GM23338 (cell line): ENCODE results near the gene OBSCN. TPM values are rescaled to one million over a fixed set of nuclear protein-coding genes. Genes with fewer than 3 reads are reported as not detected.

Experiments
- ATAC-seq: fragments of 200-7000 bp; cut with Tn5 transposase; 3 replicates; pipeline ENCODE4 v1.9.1; 2020
- DNase-seq: peaks from one replicate; pipeline ENCODE4 v3.0.0-alpha.2; 2015; ENCODE audit warnings: low spot score
- H2AFZ ChIP-seq: fragments of 200-600 bp; sonication (generic); 2 replicates; pipeline ENCODE4 v1.8.0; 2016; ENCODE audit warnings: antibody characterized with exemption, mild to moderate bottlenecking, moderate library complexity
- H3F3A ChIP-seq: fragments of 200-600 bp; sonication (generic); replicated peaks from 2 replicates; pipeline ENCODE4 v1.8.0; 2017; ENCODE audit warnings: antibody characterized with exemption, mixed run types, low read depth
- H3K27ac ChIP-seq: fragments of 200-600 bp; sonication (generic); 2 replicates; pipeline ENCODE4 v1.6.1; 2016; ENCODE audit warnings: low read depth
- H3K27me3 ChIP-seq: fragments of 200-600 bp; sonication (generic); 2 replicates; pipeline ENCODE4 v1.8.0; 2016; ENCODE audit warnings: mild to moderate bottlenecking, mixed run types, moderate library complexity; ENCODE audit not compliant: insufficient read depth
- H3K36me3 ChIP-seq: fragments of 200-600 bp; sonication (generic); 2 replicates; pipeline ENCODE4 v1.8.0; 2016; ENCODE audit warnings: mild to moderate bottlenecking; ENCODE audit not compliant: insufficient read depth
- H3K4me1 ChIP-seq: fragments of 200-600 bp; sonication (generic); 2 replicates; pipeline ENCODE4 v1.8.0; 2016; ENCODE audit warnings: mild to moderate bottlenecking, moderate library complexity; ENCODE audit not compliant: insufficient read depth
- H3K4me2 ChIP-seq: fragments of 200-600 bp; sonication (generic); 2 replicates; pipeline ENCODE4 v1.7.1; 2017; ENCODE audit warnings: mixed run types
- H3K4me3 ChIP-seq: fragments of 200-600 bp; sonication (generic); 2 replicates; pipeline ENCODE4 v1.6.1; 2016; ENCODE audit warnings: mixed run types
- H3K79me2 ChIP-seq: fragments of 200-600 bp; sonication (generic); replicated peaks from 2 replicates; pipeline ENCODE4 v1.8.0; 2017; ENCODE audit warnings: mild to moderate bottlenecking; ENCODE audit not compliant: insufficient read depth
- H3K9me2 ChIP-seq: fragments of 200-600 bp; sonication (generic); 2 replicates; pipeline ENCODE4 v1.8.0; 2017; ENCODE audit not compliant: insufficient read depth
- H4K20me1 ChIP-seq: fragments of 200-600 bp; sonication (generic); replicated peaks from 2 replicates; pipeline ENCODE4 v1.8.0; 2017; ENCODE audit warnings: mild to moderate bottlenecking; ENCODE audit not compliant: insufficient read depth
- H3K27ac Mint-ChIP-seq: 2 replicates; pipeline ENCODE4 v1.8.0; 2020; ENCODE audit warnings: inconsistent platforms, mild to moderate bottlenecking, moderate library complexity, mixed read lengths
- H3K27me3 Mint-ChIP-seq: 3 replicates; pipeline ENCODE4 v1.8.0; 2022; ENCODE audit warnings: low read depth, mild to moderate bottlenecking, moderate library complexity, mixed read lengths, inconsistent platforms; ENCODE audit not compliant: insufficient read depth, poor library complexity
- H3K36me3 Mint-ChIP-seq: 3 replicates; pipeline ENCODE4 v1.8.0; 2021; ENCODE audit warnings: low read depth, mild to moderate bottlenecking, inconsistent platforms, moderate library complexity, mixed read lengths
- H3K4me1 Mint-ChIP-seq: 3 replicates; pipeline ENCODE4 v1.8.0; 2020; ENCODE audit warnings: mild to moderate bottlenecking, inconsistent platforms, mixed read lengths
- H3K4me3 Mint-ChIP-seq: 3 replicates; pipeline ENCODE4 v1.8.0; 2021; ENCODE audit warnings: moderate library complexity, mild to moderate bottlenecking, inconsistent platforms, mixed read lengths
- H3K9me3 Mint-ChIP-seq: 3 replicates; pipeline ENCODE4 v1.8.0; 2020; ENCODE audit warnings: moderate library complexity, mild to moderate bottlenecking, inconsistent platforms, mixed read lengths
- JUNB ChIP-seq: IDR thresholded peaks from one replicate; pipeline ENCODE4 v1.6.1; 2016; ENCODE audit warnings: antibody characterized with exemption; ENCODE audit not compliant: unreplicated experiment
- NANOG ChIP-seq: IDR thresholded peaks from 2 replicates; pipeline ENCODE4 v1.6.1; 2016; ENCODE audit warnings: antibody characterized with exemption, borderline replicate concordance
- STAT1 ChIP-seq: IDR thresholded peaks from one replicate; pipeline ENCODE4 v1.6.1; 2016; ENCODE audit warnings: antibody characterized with exemption; ENCODE audit not compliant: unreplicated experiment
- polyA plus RNA-seq: library from polyadenylated mRNA; unstranded; fragments of >200 nt; fragmentation: Nextera tagmentation; extraction: Ambion mirVana; gene quantifications from 2 replicates; pipeline ENCODE4 v1.2.1, GENCODE V29; 2016
- total RNA-seq: library from RNA; depleted of rRNA; stranded (reverse); fragments of >200 nt; shearing (Covaris generic); gene quantifications from 2 replicates; pipeline ENCODE4 v1.2.3, GENCODE V29; 2014
- TF ChIP-seq, protein P1 (sequence below), 2 experiments: fragments of 200-600 bp in 1 of 2; sonication (generic) in 1 of 2; conservative IDR thresholded peaks; 2 replicates each; pipeline versions ENCODE4 v1.5.1 to v1.6.1; 2016 to 2017; ENCODE audit warnings: antibody characterized with exemption in 2 of 2, low read depth in 2 of 2, mild to moderate bottlenecking in 2 of 2, moderate library complexity in 1 of 2
- TF ChIP-seq, protein P2 (sequence below): IDR thresholded peaks from one replicate; pipeline ENCODE4 v1.6.1; 2018; ENCODE audit warnings: antibody characterized with exemption; ENCODE audit not compliant: unreplicated experiment

The OBSCN gene
- total and polyA plus RNA-seq, 2 experiments from 2014 or later, result 8.4 to 38.5 TPM

DNA sequence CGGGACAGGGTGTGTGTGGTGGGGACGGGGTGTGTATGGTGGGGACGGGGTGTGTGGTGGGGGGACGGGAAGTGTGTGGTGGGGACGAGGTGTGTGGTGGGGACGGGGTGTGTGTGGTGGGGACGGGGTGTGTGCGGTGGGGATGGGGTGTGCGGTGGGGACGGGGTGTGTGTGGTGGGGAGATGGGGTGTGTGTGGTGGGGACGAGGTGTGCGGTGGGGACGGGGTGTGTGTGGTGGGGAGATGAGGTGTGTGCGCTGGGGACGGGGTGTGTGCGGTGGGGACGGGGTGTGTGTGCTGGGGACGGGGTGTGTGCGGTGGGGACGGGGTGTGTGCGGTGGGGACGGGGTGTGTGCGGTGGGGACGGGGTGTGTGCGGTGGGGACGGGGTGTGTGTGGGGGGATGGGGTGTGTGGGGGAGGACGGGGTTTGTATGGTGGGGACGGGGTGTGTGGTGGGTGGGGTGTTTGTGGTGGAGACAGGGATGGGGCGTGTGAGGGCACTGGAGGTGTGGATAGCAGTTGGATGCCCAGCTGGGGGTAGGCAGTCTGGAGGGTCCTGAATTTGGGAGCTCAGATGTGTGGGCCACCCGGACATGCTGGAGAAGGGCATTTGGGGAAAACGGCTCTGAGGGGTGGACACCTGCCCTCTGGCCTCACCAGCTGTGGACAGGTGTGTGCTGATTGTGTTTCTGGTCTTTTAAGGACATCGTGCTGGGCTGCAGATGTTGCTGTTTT is 25.4 kb upstream of the OBSCN start:
- H4K20me1 ChIP-seq, result no peaks in the 10 kb centered on the region
- peaks cover 11% of the 10 kb centered on the region for H3K27me3 Mint-ChIP-seq
- no peaks in the 10 kb centered on the region for H3K79me2 ChIP-seq
- H3K4me2 ChIP-seq, result no peak overlapping the region
- no peak overlapping the region for H3K4me3 ChIP-seq
- H3K27ac ChIP-seq, result no peak overlapping the region
- no peaks in the 10 kb centered on the region for H3F3A ChIP-seq
- no peaks in the 10 kb centered on the region for H3K9me3 Mint-ChIP-seq
- no peaks in the 10 kb centered on the region for H3K27me3 ChIP-seq
- no peaks in the 10 kb centered on the region; the same call in 2 of the 3 replicates for H3K4me1 Mint-ChIP-seq
- TF ChIP-seq, protein P1, sequence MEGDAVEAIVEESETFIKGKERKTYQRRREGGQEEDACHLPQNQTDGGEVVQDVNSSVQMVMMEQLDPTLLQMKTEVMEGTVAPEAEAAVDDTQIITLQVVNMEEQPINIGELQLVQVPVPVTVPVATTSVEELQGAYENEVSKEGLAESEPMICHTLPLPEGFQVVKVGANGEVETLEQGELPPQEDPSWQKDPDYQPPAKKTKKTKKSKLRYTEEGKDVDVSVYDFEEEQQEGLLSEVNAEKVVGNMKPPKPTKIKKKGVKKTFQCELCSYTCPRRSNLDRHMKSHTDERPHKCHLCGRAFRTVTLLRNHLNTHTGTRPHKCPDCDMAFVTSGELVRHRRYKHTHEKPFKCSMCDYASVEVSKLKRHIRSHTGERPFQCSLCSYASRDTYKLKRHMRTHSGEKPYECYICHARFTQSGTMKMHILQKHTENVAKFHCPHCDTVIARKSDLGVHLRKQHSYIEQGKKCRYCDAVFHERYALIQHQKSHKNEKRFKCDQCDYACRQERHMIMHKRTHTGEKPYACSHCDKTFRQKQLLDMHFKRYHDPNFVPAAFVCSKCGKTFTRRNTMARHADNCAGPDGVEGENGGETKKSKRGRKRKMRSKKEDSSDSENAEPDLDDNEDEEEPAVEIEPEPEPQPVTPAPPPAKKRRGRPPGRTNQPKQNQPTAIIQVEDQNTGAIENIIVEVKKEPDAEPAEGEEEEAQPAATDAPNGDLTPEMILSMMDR (conservative IDR thresholded peaks at IDR 0.05; ENCODE audit: low read depth in 2 of 2), result no peak
- TF ChIP-seq JUNB, result no peak
- peaks cover 2% of the 10 kb centered on the region; the same call in 1 of the 3 replicates for H3K36me3 Mint-ChIP-seq
- no peaks in the 10 kb centered on the region for H3K9me2 ChIP-seq
- H3K4me3 Mint-ChIP-seq, result no peak overlapping the region
- no peak overlapping the region for H3K27ac Mint-ChIP-seq
- no peaks in the 10 kb centered on the region for H3K36me3 ChIP-seq
- H3K4me1 ChIP-seq, result no peaks in the 10 kb centered on the region
- no peak for ATAC-seq
- no peak overlapping the region for H2AFZ ChIP-seq
- DNase-seq, result no peak

DNA sequence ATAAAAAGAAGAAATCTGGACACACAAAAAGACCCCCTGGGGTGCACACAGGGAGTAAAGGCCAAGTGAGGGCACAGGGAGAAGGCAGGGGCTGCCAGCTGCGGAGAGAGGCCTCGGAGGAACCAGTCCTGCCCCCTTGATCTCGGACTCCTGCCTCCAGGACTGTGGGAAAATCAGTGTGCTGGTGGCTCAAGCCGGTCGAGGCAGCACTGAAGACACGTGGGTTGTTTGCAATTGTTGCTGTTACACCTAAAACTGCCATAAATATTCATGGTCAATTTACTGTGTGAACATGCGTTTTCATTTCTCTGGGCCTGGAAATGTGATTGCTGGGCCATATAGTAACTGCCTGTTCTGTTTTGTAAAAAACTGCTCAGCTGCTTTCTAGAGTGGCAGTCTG is 23.7 kb upstream of the OBSCN start:
- Histone ChIP-seq H3K27ac (no peak overlapping the region), H3K4me1 (no peaks in the 10 kb centered on the region), H3K79me2 (no peaks in the 10 kb centered on the region), H3K27me3 (no peaks in the 10 kb centered on the region), H4K20me1 (no peaks in the 10 kb centered on the region), H2AFZ (no peak overlapping the region), H3K36me3 (no peaks in the 10 kb centered on the region), H3K9me2 (no peaks in the 10 kb centered on the region), H3K4me3 (no peak overlapping the region), H3F3A (no peaks in the 10 kb centered on the region), H3K4me2 (no peak overlapping the region)
- TF ChIP-seq JUNB, result no peak
- TF ChIP-seq, protein P2, sequence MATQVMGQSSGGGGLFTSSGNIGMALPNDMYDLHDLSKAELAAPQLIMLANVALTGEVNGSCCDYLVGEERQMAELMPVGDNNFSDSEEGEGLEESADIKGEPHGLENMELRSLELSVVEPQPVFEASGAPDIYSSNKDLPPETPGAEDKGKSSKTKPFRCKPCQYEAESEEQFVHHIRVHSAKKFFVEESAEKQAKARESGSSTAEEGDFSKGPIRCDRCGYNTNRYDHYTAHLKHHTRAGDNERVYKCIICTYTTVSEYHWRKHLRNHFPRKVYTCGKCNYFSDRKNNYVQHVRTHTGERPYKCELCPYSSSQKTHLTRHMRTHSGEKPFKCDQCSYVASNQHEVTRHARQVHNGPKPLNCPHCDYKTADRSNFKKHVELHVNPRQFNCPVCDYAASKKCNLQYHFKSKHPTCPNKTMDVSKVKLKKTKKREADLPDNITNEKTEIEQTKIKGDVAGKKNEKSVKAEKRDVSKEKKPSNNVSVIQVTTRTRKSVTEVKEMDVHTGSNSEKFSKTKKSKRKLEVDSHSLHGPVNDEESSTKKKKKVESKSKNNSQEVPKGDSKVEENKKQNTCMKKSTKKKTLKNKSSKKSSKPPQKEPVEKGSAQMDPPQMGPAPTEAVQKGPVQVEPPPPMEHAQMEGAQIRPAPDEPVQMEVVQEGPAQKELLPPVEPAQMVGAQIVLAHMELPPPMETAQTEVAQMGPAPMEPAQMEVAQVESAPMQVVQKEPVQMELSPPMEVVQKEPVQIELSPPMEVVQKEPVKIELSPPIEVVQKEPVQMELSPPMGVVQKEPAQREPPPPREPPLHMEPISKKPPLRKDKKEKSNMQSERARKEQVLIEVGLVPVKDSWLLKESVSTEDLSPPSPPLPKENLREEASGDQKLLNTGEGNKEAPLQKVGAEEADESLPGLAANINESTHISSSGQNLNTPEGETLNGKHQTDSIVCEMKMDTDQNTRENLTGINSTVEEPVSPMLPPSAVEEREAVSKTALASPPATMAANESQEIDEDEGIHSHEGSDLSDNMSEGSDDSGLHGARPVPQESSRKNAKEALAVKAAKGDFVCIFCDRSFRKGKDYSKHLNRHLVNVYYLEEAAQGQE, result no peak
- no peak for TF ChIP-seq NANOG
- no peak for TF ChIP-seq STAT1
- ATAC-seq (no peak), DNase-seq (no peak)
- Mint-ChIP-seq H3K4me1 (no peaks in the 10 kb centered on the region; the same call in 2 of the 3 replicates), H3K9me3 (peaks cover 9% of the 10 kb centered on the region; the same call in 2 of the 3 replicates), H3K27me3 (peaks cover 11% of the 10 kb centered on the region), H3K27ac (no peak overlapping the region), H3K36me3 (no peaks in the 10 kb centered on the region), H3K4me3 (no peak overlapping the region)
